Activated naive CD4-positive, alpha-beta T cell treated with Interleukin-2 at 50 U/mL for 16 hours (primary cell): ENCODE results near the gene PTBP1.
"Not testable (repeated sequence)": the region's sequence is repeated elsewhere in the genome, so short reads cannot be mapped to it uniquely, and the experiment has no call there.

Source experiments
- DNase-seq: peaks from one replicate; pipeline ENCODE4 v3.0.0-alpha.2; 2020

The PTBP1 gene

DNA sequence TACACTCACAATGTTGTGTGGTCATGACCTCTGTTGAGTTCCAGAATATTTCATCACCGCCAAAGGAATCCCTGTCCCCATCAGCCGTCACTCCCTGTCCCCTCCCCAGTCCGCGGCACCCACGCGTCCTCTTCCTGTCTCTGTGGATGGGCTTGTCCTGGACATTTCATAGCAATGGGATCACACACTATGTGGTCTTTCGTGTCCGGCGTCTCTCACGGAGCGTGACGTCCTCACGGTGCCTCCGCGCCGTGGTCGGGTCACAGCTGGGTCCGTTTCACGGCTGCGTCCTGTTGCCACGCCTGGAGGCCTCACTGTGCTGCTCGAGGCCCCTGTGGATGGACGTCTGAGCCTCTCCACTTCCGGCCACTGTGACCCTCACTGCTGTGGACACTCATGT lies 37.0 kb downstream of the PTBP1 start:
- DNase-seq = no peak

- no peak for DNase-seq
Measured at GRCh38 chr19:835210-835810, 38.1 kb downstream of the PTBP1 start.

GRCh38 chr19:840519-841206 lies 43.4 kb downstream of the PTBP1 start, which contains the start of gene PRTN3:
Gene PRTN3 (plus strand): TSS chr19:840999. CDS start chr19:841009, 10 bp downstream.
- DNase-seq = no peak

GRCh38 chr19:842802-843179 lies 45.5 kb downstream of the PTBP1 start:
- not testable (repeated sequence) for DNase-seq

DNA sequence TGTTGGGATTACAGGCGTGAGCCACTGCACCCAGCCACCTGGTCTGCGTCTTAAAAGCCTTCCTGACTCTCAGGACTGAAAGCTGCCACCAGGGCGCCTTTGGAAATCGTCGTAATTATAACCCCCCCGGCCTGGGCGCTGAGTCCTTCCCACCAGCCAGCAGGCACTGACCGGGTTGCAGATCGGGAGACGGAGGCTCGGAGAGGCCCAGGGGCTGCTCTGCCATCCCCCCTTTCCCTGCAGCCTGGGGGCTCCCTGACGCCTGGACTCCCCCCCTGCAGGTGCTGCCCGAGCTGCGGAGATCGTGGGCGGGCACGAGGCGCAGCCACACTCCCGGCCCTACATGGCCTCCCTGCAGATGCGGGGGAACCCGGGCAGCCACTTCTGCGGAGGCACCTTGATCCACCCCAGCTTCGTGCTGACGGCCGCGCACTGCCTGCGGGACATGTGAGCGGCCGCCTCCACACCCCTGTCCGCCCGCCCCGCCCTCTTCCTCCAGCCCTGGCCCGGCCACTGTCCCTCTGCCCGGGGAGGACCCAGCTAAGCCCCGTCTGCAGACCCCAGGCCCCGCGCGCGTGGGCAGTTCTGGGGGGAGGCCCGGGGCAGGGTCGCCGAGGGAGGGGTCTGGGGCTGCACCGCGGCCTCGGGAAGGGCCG lies 46.1 kb downstream of the PTBP1 start:
- DNase-seq = no peak

- no peak for DNase-seq
Measured at GRCh38 chr19:843836-844545, 46.7 kb downstream of the PTBP1 start.

GRCh38 chr19:844546-844971 lies 47.3 kb downstream of the PTBP1 start:
- no peak for DNase-seq

DNA sequence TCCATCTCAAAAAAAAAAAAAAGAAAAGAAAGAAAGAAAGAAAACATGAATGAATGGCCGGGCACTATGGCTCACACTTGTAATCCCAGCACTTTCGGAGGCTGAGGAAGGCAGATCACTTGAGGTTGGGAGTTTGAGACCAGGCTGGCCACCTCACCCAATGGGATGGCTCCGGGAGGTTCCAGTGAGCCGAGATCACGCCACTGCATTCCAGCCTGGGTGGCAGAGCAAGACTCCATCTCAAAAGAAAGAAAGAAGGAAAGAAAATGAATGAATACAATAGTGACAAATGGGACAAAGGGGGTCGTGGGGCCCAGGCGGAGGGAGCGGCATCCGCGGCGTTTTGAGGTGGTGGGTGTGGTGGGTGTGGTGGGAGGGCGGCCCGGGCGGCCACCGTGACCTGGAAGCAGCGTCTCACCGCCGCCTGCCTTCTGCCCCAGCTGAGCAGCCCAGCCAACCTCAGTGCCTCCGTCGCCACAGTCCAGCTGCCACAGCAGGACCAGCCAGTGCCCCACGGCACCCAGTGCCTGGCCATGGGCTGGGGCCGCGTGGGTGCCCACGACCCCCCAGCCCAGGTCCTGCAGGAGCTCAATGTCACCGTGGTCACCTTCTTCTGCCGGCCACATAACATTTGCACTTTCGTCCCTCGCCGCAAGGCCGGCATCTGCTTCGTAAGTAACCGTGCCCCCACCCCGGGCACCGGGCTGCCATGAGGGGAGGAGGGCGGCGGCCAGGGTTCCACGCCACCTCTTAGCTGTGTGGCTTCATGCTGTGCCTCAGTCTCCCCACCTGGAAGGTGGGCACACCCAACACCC lies 48.7 kb downstream of the PTBP1 start:
- no peak for DNase-seq

DNA sequence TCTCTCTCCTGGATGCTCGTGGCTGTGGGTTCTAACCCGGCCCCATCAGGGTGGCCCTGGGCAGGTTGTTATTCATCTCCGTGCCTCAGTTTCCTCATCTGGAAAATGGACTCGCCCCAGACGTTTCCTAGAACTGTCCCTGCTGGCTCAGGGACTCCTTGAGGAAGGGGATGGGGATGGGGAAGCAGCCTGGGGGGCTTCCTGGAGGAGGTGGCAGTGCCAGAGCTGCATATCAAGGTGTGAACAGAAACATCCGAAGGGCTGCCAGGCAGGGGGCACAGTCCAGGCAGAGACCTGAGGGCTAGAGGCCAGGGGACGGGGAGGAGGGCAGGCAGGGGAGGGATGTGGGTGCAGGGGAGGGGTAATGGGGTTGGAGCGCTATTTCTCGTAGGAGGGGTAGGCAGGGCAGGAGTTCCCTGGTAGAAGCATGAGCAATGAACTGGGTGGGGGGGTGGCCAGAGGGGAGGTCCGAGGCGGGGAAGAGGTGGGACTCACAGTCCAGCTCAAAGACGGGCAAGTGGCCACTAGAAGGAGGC lies 51.2 kb downstream of the PTBP1 start:
- DNase-seq = no peak

GRCh38 chr19:849195-849594 lies 51.9 kb downstream of the PTBP1 start:
- not testable (repeated sequence) for DNase-seq

DNA sequence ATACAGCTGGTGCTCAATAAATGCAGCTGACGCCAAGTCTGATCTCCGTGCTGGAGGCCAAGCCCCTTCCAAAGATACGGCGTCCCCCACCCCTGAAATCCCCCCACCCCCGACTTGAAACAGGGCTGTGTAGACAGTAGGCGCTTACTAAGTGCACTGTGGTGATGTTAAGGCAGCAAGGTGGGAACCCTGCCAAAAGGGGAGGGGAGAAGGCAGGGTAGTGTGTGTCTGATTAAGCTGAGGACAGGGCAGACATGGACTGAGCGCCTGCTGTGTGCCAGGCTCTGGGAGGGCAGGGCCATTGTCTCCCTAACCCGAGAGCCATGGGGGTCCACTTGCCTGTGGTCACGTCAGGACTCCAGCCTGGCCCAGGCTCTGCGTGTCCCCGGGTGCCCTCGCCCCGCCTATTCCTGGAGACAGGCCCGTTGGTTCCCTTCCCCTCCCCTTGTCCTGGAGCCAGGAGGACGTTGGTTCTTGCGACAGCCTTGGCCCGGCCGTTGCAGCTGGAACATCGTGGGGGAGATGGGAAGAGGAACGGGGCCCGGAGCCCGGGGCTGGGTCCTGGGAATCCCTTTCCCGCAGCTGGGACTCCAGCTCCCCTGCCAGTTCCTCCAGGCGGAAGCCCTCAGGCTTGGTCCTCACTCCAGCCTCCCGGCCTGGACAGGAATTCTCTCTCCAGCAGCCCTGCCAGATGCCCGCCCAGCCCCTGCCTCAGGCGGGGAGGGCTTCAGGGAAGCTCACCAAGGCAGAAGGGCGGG lies 53.1 kb downstream of the PTBP1 start:
- no peak for DNase-seq

- DNase-seq = no peak
Measured at GRCh38 chr19:850979-851335, 53.7 kb downstream of the PTBP1 start.

GRCh38 chr19:852136-853013 lies 55.1 kb downstream of the PTBP1 start, which contains the start of gene ELANE:
Gene ELANE (plus strand): TSS chr19:852303. CDS start chr19:852329, 26 bp downstream.
- DNase-seq = no peak

DNA sequence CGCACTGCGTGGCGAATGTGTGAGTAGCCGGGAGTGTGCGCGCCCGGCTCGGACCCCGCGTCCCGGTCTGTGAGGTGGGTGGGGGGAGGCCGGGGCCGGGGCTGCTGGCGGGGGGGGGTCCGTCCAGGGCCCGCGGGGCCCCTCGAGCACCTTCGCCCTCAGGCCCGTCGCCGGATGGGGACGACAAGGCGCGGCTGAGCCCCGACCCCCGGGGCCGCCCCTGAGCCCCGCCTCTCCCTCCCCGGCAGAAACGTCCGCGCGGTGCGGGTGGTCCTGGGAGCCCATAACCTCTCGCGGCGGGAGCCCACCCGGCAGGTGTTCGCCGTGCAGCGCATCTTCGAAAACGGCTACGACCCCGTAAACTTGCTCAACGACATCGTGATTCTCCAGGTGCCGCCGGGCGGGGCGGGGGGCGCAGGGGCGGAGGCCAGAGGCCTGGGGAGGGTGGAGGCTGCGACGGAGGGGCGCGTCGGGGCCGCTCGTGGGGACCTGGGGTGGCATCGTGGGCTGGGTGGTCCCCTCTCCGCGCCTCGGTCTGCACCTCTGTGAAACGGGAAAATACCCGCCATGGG lies 55.8 kb downstream of the PTBP1 start:
- no peak for DNase-seq

DNA sequence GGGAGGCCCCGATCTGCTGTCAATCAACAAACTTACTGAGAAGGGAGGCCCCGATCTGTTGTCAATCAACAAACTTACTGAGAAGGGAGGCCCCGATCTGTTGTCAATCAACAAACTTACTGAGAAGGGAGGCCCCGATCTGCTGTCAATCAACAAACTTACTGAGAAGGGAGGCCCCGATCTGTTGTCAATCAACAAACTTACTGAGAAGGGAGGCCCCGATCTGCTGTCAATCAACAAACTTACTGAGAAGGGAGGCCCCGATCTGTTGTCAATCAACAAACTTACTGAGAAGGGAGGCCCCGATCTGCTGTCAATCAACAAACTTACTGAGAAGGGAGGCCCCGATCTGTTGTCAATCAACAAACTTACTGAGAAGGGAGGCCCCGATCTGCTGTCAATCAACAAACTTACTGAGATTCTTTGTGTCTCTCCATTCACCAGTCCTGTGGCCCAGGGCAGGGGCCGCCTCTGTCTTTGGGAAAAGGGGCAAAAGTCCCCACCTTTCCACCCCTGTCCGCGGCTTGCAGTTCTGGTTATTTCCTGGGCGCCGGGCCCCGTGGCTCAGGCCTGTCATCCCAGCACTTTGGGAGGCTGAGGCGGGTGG lies 56.5 kb downstream of the PTBP1 start:
- not testable (repeated sequence) for DNase-seq

DNA sequence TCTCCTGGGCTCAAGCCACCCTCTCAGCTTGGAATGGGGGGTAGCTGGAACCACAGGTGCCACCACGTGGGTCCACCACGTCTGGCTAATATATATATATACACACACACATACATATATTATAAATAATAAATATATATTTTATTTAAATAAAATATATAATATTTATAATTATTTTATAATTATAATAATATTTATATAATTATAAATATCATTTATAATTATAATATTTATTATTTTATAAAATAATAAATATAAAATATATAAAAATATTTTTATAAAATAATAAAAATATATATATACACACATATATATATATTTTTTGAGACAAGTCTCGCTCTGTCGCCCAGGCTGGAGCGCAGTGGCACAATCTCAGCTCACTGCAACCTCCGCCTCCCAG lies 57.3 kb downstream of the PTBP1 start:
- no peak for DNase-seq

- DNase-seq = no peak
Measured at GRCh38 chr19:855142-855541, 57.9 kb downstream of the PTBP1 start.

GRCh38 chr19:855566-856120 lies 58.4 kb downstream of the PTBP1 start:
- no peak for DNase-seq

DNA sequence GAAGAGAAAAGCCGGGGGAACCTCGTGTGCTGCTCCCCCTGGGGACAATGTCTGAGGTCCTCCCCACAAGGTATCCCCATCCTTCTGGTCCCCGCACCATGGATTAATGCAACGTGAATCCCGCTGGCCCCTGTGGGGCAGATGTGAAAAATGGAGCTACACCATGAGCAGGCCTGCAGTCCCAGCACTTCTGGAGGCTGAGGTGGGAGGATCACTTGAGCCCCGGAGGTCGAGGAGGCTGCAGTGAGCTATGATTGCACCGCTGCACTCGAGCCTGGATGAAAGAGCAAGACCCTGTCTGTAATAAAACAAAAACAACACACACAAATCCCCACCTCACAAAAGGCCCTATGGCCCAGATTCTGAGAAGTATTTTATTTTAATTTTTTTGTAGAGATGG lies 61.0 kb downstream of the PTBP1 start:
- no peak for DNase-seq
